ENCODE results near the gene OXSM.

OXSM gene

DNA sequence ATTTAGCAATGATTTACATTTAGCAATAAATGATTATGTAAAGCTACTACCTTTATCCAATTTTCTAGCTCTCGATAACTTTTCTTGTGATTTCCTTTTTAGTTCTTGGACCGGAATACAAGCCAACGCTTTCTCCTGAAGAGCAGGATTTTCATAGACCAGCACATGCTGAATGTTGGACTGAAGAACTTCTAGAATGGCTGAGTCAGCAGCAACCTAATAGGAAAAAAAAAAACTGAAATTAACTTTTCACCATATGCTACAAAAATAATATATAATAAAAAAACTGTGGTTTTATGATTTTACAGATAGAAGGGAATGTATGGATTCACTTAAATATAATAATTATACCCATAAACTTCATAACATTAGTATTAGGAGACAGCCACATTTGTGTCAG lies 38.8 kb upstream of the OXSM start:
- Histone ChIP-seq H3K36me3 (replicated peaks) (peaks cover 6% of the 10 kb centered on the region), H3K27ac (no peak overlapping the region), H3K27me3 (replicated peaks) (no peaks in the 10 kb centered on the region), H3K4me3 (ENCODE audit: low read depth, low read length) (no peak overlapping the region)
- in situ Hi-C loops (cut with HindIII; ENCODE audit: low pct_ligation_motif_present, low sequenced_read_pairs): no loop called here
- DNase-seq: no peak
- TF ChIP-seq, protein P1, sequence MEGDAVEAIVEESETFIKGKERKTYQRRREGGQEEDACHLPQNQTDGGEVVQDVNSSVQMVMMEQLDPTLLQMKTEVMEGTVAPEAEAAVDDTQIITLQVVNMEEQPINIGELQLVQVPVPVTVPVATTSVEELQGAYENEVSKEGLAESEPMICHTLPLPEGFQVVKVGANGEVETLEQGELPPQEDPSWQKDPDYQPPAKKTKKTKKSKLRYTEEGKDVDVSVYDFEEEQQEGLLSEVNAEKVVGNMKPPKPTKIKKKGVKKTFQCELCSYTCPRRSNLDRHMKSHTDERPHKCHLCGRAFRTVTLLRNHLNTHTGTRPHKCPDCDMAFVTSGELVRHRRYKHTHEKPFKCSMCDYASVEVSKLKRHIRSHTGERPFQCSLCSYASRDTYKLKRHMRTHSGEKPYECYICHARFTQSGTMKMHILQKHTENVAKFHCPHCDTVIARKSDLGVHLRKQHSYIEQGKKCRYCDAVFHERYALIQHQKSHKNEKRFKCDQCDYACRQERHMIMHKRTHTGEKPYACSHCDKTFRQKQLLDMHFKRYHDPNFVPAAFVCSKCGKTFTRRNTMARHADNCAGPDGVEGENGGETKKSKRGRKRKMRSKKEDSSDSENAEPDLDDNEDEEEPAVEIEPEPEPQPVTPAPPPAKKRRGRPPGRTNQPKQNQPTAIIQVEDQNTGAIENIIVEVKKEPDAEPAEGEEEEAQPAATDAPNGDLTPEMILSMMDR (IDR thresholded peaks at IDR 0.05; ENCODE audit: low read depth, low read length, missing control alignments): no peak

DNA sequence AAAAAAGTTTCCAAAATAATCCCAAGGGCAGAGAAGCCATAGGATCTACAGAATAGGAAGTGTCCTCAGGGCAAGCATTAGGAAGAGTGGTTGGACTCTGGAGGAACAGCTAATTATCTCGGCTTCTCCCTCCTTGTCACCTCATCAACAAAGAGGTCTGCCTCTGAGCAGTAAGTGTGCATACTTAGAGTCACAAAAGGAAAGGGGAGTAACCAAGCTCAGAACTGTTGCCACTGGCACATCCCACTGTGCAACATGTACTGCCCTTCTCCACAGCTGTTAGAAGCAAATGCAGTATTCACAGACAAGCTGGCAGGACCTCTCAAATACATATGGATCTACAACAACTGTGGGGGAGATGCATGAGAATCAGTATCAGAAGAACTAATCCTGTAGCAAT lies 38.2 kb upstream of the OXSM start:
- DNase-seq: no peak
- no peaks in the 10 kb centered on the region for H3K27me3 ChIP-seq (replicated peaks)
- TF ChIP-seq, protein P1 (IDR thresholded peaks at IDR 0.05; ENCODE audit: low read depth, low read length, missing control alignments): no peak
- H3K27ac ChIP-seq: no peak overlapping the region
- H3K36me3 ChIP-seq (replicated peaks): peaks cover 6% of the 10 kb centered on the region
- H3K4me3 ChIP-seq (ENCODE audit: low read depth, low read length): no peak overlapping the region
- in situ Hi-C loops (cut with HindIII; ENCODE audit: low pct_ligation_motif_present, low sequenced_read_pairs): no loop called here

DNA sequence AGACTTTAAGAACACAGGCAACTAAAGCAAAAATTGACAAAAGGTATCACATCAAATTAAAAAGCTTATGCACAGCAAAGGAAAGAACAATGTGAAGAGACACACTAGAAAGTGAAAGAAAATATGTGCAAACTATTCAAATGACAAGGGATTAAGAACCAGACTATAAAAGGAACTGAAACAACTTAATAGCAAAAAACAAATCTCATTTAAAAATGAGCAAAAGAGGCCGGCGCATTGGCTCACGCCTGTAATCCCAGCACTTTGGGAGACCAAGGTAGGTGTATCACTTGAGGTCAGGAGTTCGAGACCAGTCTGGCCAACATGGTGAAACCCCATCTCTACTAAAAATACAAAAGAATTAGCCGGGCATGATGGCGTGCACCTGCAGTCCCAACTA lies 21.0 kb upstream of the OXSM start:
- TF ChIP-seq, protein P1 (IDR thresholded peaks at IDR 0.05; ENCODE audit: low read depth, low read length, missing control alignments): no peak
- no peak overlapping the region for H3K27ac ChIP-seq
- no peak for DNase-seq
- H3K4me3 ChIP-seq (ENCODE audit: low read depth, low read length): no peak overlapping the region
- no peaks in the 10 kb centered on the region for H3K27me3 ChIP-seq (replicated peaks)
- in situ Hi-C loops (cut with HindIII; ENCODE audit: low pct_ligation_motif_present, low sequenced_read_pairs): no loop called here
- peaks cover 2% of the 10 kb centered on the region for H3K36me3 ChIP-seq (replicated peaks)

DNA sequence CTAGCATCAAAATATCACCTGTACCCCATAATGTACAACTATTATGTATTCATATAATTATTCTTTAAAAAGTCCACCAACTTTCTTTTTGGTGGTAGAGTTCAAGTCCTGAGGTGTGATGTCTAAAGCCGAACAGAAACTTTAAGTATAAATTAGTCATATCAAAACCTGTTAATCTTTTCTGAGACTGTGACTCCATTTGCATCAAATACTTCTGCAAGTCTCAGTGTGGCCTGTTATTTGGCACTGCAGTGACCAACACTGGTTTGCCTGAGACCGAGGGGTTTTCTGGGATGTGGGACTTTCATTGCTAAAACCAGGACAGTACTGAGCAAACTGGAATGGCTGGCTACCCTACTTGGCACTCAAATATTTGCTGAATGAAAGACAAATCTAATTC lies 14.0 kb upstream of the OXSM start:
- no peak overlapping the region for H3K4me3 ChIP-seq (ENCODE audit: low read depth, low read length)
- in situ Hi-C loops (cut with HindIII; ENCODE audit: low pct_ligation_motif_present, low sequenced_read_pairs): no loop called here
- TF ChIP-seq, protein P1 (IDR thresholded peaks at IDR 0.05; ENCODE audit: low read depth, low read length, missing control alignments): no peak
- no peak for DNase-seq
- no peak overlapping the region for H3K27ac ChIP-seq
- no peaks in the 10 kb centered on the region for H3K27me3 ChIP-seq (replicated peaks)
- peaks cover 12% of the 10 kb centered on the region for H3K36me3 ChIP-seq (replicated peaks)

DNA sequence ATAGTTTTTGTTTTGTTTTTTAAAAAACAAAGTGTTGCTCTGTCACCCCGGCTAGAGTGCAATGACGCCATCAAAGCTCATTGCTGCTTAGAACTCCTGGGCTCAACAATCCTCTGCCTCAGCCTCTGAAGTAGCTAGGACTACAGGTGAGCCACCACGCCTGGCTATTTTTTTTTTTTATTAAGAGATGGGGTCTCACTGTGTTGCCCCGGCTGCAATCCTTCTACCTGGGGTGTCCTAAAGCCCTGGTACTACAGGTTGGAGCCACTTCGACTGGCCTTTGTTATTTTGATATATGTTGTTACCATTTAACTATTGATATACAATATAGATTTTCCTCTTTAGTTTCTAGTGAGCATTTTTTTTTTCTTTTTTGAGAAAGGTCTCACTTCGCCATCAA lies 9.3 kb upstream of the OXSM start:
- TF ChIP-seq, protein P1 (IDR thresholded peaks at IDR 0.05; ENCODE audit: low read depth, low read length, missing control alignments): no peak
- DNase-seq: no peak
- H3K27ac ChIP-seq: no peak overlapping the region
- peaks cover 5% of the 10 kb centered on the region for H3K36me3 ChIP-seq (replicated peaks)
- H3K4me3 ChIP-seq (ENCODE audit: low read depth, low read length): no peak overlapping the region
- H3K27me3 ChIP-seq (replicated peaks): no peaks in the 10 kb centered on the region
- in situ Hi-C loops (cut with HindIII; ENCODE audit: low pct_ligation_motif_present, low sequenced_read_pairs): no loop called here

DNA sequence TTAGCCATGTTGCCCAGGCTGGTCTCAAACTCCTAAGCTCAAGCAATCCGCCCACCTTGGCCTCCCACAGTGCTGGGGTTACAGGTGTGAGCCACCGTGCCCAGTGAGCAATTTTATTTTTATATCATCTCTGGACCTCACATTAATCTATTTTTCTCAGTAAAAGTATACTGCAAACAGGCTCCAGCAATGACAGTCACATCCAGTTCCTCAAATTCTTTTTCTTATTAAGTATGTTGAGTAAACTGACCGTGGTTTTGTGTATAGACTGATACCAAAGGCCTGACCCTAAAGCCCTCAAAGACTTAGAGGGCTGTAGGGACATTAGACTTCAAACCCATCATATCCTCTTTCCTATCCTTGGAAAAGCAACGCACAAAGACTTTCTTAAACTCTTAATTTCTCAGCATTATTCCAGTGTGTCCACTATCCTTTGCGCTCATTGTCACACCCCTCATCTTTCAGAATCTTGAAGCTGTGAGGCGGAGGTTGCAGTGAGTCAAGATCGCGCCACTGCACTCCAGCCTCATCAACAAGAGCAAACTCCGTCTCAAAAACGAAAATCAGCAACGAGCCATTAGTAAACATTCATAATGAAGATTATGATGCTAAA lies 8.6 kb upstream of the OXSM start:
- Histone ChIP-seq H3K27ac (no peak overlapping the region), H3K4me3 (ENCODE audit: low read depth, low read length) (no peak overlapping the region), H3K27me3 (replicated peaks) (no peaks in the 10 kb centered on the region), H3K36me3 (replicated peaks) (peaks cover 5% of the 10 kb centered on the region)
- in situ Hi-C loops (cut with HindIII; ENCODE audit: low pct_ligation_motif_present, low sequenced_read_pairs): no loop called here
- no peak for DNase-seq
- TF ChIP-seq, protein P1 (IDR thresholded peaks at IDR 0.05; ENCODE audit: low read depth, low read length, missing control alignments): no peak

Data from brain microvascular endothelial cell (primary cell).